H1 (cell line): ENCODE results near the gene NBAS. TPM values are rescaled to one million over a fixed set of nuclear protein-coding genes. Genes with fewer than 3 reads are reported as not detected.

Experiments used
- CTCF ChIA-PET: fragments of 300-600 bp; sonication (Branson Sonifier 250); formaldehyde crosslinking; loops from one replicate; lab custom pipeline; 2021; ENCODE audit not compliant: partially characterized antibody; lab: Charles Lee
- POLR2A ChIA-PET: fragments of 300-600 bp; sonication (Branson Sonifier 250); formaldehyde crosslinking; loops from one replicate; lab custom pipeline; 2021; ENCODE audit warnings: inconsistent platforms; ENCODE audit not compliant: partially characterized antibody; lab: Charles Lee
- DNase-seq, 2 experiments: peaks; one replicate each; pipeline versions ENCODE4 v3.0.0 to v3.0.0-alpha.2; 2010 to 2022; ENCODE audit warnings: low spot score in 2 of 2, low read depth in 1 of 2, mixed read lengths in 1 of 2
- FAIRE-seq: peaks from 2 replicates; lab custom pipeline; 2011; peaks lifted over from hg19 to GRCh38; lab: Jason Lieb, UNC
- H2AFZ ChIP-seq: 2 replicates; pipeline ENCODE4 v1.8.1; 2012; ENCODE audit warnings: low read length, inconsistent platforms
- H2AK5ac ChIP-seq: 2 replicates; pipeline ENCODE4 v1.6.1; 2013; ENCODE audit warnings: low read depth, low read length
- H2BK120ac ChIP-seq: replicated peaks from 2 replicates; pipeline ENCODE3; 2013; ENCODE audit warnings: low read depth, low read length, inconsistent platforms
- H2BK12ac ChIP-seq: 2 replicates; pipeline ENCODE4 v1.6.1; 2013; ENCODE audit warnings: low read depth, low read length
- H2BK15ac ChIP-seq: 2 replicates; pipeline ENCODE4 v1.6.1; 2013; ENCODE audit warnings: low read length
- H2BK20ac ChIP-seq: 2 replicates; pipeline ENCODE4 v1.6.1; 2013; ENCODE audit warnings: low read length
- H2BK5ac ChIP-seq: 2 replicates; pipeline ENCODE4 v1.6.1; 2013; ENCODE audit warnings: low read depth, low read length
- H3K14ac ChIP-seq: 2 replicates; pipeline ENCODE4 v1.6.1; 2013; ENCODE audit warnings: inconsistent platforms; ENCODE audit not compliant: insufficient read length
- H3K18ac ChIP-seq: 2 replicates; pipeline ENCODE4 v1.6.1; 2013; ENCODE audit warnings: low read length; ENCODE audit errors: extremely low read depth
- H3K23ac ChIP-seq: 2 replicates; pipeline ENCODE4 v1.6.1; 2013; ENCODE audit warnings: inconsistent platforms; ENCODE audit not compliant: insufficient read length
- H3K23me2 ChIP-seq: 2 replicates; pipeline ENCODE4 v1.6.1; 2013; ENCODE audit warnings: low read depth, low read length
- H3K27ac ChIP-seq: 2 replicates; pipeline ENCODE4 v1.6.1; 2011; ENCODE audit warnings: low read depth, low read length, inconsistent platforms
- H3K27me3 ChIP-seq, 4 experiments: replicated peaks in 1 of 4; 1 replicate in 1 of 4; 2 replicates in 3 of 4; pipeline versions ENCODE4 v1.6.1 to v1.8.1; 2011 to 2013; ENCODE audit warnings: low read length in 3 of 4, mild to moderate bottlenecking in 3 of 4, inconsistent platforms in 2 of 4, mixed read lengths in 2 of 4, moderate library complexity in 1 of 4; ENCODE audit not compliant: control insufficient read depth in 3 of 4, insufficient read depth in 3 of 4; ENCODE audit errors: extremely low read depth in 1 of 4
- H3K36me3 ChIP-seq, 4 experiments: 2 replicates each; pipeline versions ENCODE4 v1.6.1 to v1.8.1; 2011 to 2013; ENCODE audit warnings: mild to moderate bottlenecking in 4 of 4, low read length in 3 of 4, moderate library complexity in 2 of 4, control low read depth in 1 of 4, inconsistent platforms in 1 of 4; ENCODE audit not compliant: insufficient read depth in 4 of 4, control insufficient read depth in 2 of 4
- H3K4ac ChIP-seq: replicated peaks from 2 replicates; pipeline ENCODE3; 2013; ENCODE audit warnings: low read length, low read depth, mixed read lengths, inconsistent platforms; ENCODE audit not compliant: insufficient read length
- H3K4me1 ChIP-seq, 4 experiments: replicated peaks in 1 of 4; 1 replicate in 1 of 4; 2 replicates in 3 of 4; pipeline versions ENCODE4 v1.6.1 to v1.8.1; 2011 to 2013; ENCODE audit warnings: low read length in 3 of 4, inconsistent platforms in 2 of 4, mixed read lengths in 1 of 4; ENCODE audit not compliant: insufficient read depth in 4 of 4, control insufficient read depth in 3 of 4
- H3K4me2 ChIP-seq, 2 experiments: 2 replicates each; pipeline versions ENCODE4 v1.6.1 to v1.8.1; 2011 to 2013; ENCODE audit warnings: low read depth in 2 of 2, low read length in 2 of 2, control low read depth in 1 of 2, inconsistent platforms in 1 of 2, mild to moderate bottlenecking in 1 of 2; ENCODE audit not compliant: insufficient read depth in 1 of 2
- H3K4me3 ChIP-seq, 4 experiments: fragments of 200-600, 300-600 bp in 1 of 4; sonication (generic), shearing (Covaris generic), sonication (Bioruptor Twin) in 1 of 4; 2 replicates each; pipeline versions ENCODE4 v1.5.1 to v1.8.1; 2011 to 2016; ENCODE audit warnings: low read length in 4 of 4, low read depth in 3 of 4, control low read depth in 2 of 4, inconsistent platforms in 2 of 4, mild to moderate bottlenecking in 2 of 4, mixed read lengths in 1 of 4, moderate library complexity in 1 of 4; ENCODE audit not compliant: insufficient read depth in 2 of 4; ENCODE audit errors: extremely low read depth in 1 of 4
- H3K56ac ChIP-seq: replicated peaks from 2 replicates; pipeline ENCODE3; 2013; ENCODE audit warnings: low read depth, mild to moderate bottlenecking, mixed read lengths, low read length, inconsistent platforms; ENCODE audit not compliant: insufficient read length
- H3K79me1 ChIP-seq: 2 replicates; pipeline ENCODE4 v1.6.1; 2013; ENCODE audit warnings: low read depth, low read length, control low read depth
- H3K79me2 ChIP-seq, 2 experiments: 2 replicates each; pipeline versions ENCODE4 v1.6.1 to v1.8.1; 2012 to 2013; ENCODE audit warnings: low read length in 2 of 2, mild to moderate bottlenecking in 2 of 2, inconsistent platforms in 1 of 2; ENCODE audit not compliant: insufficient read depth in 2 of 2, control insufficient read depth in 1 of 2
- H3K9ac ChIP-seq, 4 experiments: replicated peaks in 1 of 4; 1 replicate in 1 of 4; 2 replicates in 3 of 4; pipeline versions ENCODE4 v1.6.1 to v1.8.1; 2011 to 2013; ENCODE audit warnings: low read depth in 3 of 4, low read length in 3 of 4, control low read depth in 2 of 4, mild to moderate bottlenecking in 2 of 4, moderate library complexity in 2 of 4, inconsistent platforms in 1 of 4; ENCODE audit errors: extremely low read depth in 1 of 4
- H3K9me3 ChIP-seq, 2 experiments: 2 replicates each; pipeline versions ENCODE4 v1.6.1 to v1.8.1; 2012 to 2013; ENCODE audit warnings: mild to moderate bottlenecking in 2 of 2, moderate library complexity in 2 of 2, control low read depth in 1 of 2, inconsistent platforms in 1 of 2, low read depth in 1 of 2, low read length in 1 of 2, mixed read lengths in 1 of 2; ENCODE audit not compliant: insufficient read depth in 2 of 2
- H4K20me1 ChIP-seq, 2 experiments: replicated peaks in 1 of 2; 2 replicates each; pipeline versions ENCODE3 to v1.8.1; 2011 to 2013; ENCODE audit warnings: inconsistent platforms in 2 of 2, low read length in 2 of 2, mild to moderate bottlenecking in 1 of 2; ENCODE audit not compliant: insufficient read depth in 2 of 2, control insufficient read depth in 1 of 2
- H4K5ac ChIP-seq: 2 replicates; pipeline ENCODE4 v1.6.1; 2013; ENCODE audit warnings: low read length, low read depth, mixed read lengths, inconsistent platforms; ENCODE audit not compliant: insufficient read length
- H4K8ac ChIP-seq: 2 replicates; pipeline ENCODE4 v1.8.0; 2013; ENCODE audit warnings: mild to moderate bottlenecking, moderate library complexity, low read length, inconsistent platforms; ENCODE audit not compliant: insufficient read depth; ENCODE audit errors: extremely low read depth
- H4K91ac ChIP-seq: replicated peaks from 2 replicates; pipeline ENCODE3; 2013; ENCODE audit warnings: low read length, mixed read lengths, inconsistent platforms; ENCODE audit not compliant: insufficient read length
- BCL11A ChIP-seq, 2 experiments: IDR thresholded peaks; one replicate each; pipeline ENCODE4 v1.6.1; 2011; ENCODE audit warnings: low read depth in 2 of 2, low read length in 2 of 2, mild to moderate bottlenecking in 2 of 2
- CHD2 ChIP-seq: IDR thresholded peaks from 2 replicates; pipeline ENCODE4 v1.6.1; 2012; ENCODE audit warnings: low read length, improper control_type of control experiment
- E2F6 ChIP-seq: IDR thresholded peaks from 2 replicates; pipeline ENCODE4 v1.6.1; 2012; ENCODE audit warnings: inconsistent platforms
- EGR1 ChIP-seq: IDR thresholded peaks from 2 replicates; pipeline ENCODE4 v1.6.1; 2011; ENCODE audit warnings: low read depth, low read length, borderline replicate concordance
- SAP30 ChIP-seq: fragments of 300-600 bp; sonication (generic); IDR thresholded peaks from 2 replicates; pipeline ENCODE4 v1.7.1; 2012; ENCODE audit warnings: low read length, moderate library complexity, mild to moderate bottlenecking, inconsistent platforms; ENCODE audit not compliant: insufficient read depth, insufficient replicate concordance
- SIRT6 ChIP-seq: IDR thresholded peaks from one replicate; pipeline ENCODE4 v1.7.1; 2012; ENCODE audit warnings: low read length, inconsistent platforms
- SP2 ChIP-seq: IDR thresholded peaks from 2 replicates; pipeline ENCODE4 v1.6.1; 2012; ENCODE audit warnings: mild to moderate bottlenecking, low read length, inconsistent platforms
- SUZ12 ChIP-seq: fragments of 200-600 bp; sonication (generic); IDR thresholded peaks from 2 replicates; pipeline ENCODE4 v1.6.1; 2012; ENCODE audit warnings: mild to moderate bottlenecking, inconsistent platforms, low read length, moderate library complexity, mixed read lengths
- TAF7 ChIP-seq: optimal IDR thresholded peaks from 2 replicates; pipeline ENCODE3; 2011; ENCODE audit warnings: low read depth, mild to moderate bottlenecking, inconsistent platforms, low read length, moderate library complexity, borderline replicate concordance
- ZNF274 ChIP-seq: IDR thresholded peaks from 2 replicates; pipeline ENCODE4 v1.7.0; 2012; ENCODE audit warnings: low read length, borderline replicate concordance; ENCODE audit errors: extremely low read depth
- WGBS, 2 experiments: shearing (Covaris generic) in 1 of 2; methylation state at CpG; one replicate each; pipeline versions ENCODE4 v1.1.6 to v1.1.7; 2013 to 2015; ENCODE audit warnings: low lambda C conversion rate in 2 of 2, mixed read lengths in 2 of 2, inconsistent platforms in 1 of 2, low coverage in 1 of 2, missing lambda C conversion rate in 1 of 2; ENCODE audit not compliant: insufficient replicate concordance in 2 of 2, insufficient coverage in 1 of 2, insufficient read length in 1 of 2; ENCODE audit errors: extremely low coverage in 1 of 2, missing lambda C conversion rate in 1 of 2; 5-methylcytosine and 5-hydroxymethylcytosine counted together
- polyA plus RNA-seq, 7 experiments: library from polyadenylated mRNA; depleted of rRNA in 3 of 7; stranded (reverse) in 5 of 7; unstranded in 2 of 7; fragments of >200 nt in 5 of 7; fragments of 200-250 nt in 2 of 7; gene quantifications; 1 replicate in 5 of 7; 2 replicates in 1 of 7; 4 replicates in 1 of 7; pipeline versions ENCODE4 v1.2.1 to v1.2.3, GENCODE V29; 2011 to 2013; ENCODE audit warnings: missing spikeins in 2 of 7, mixed read lengths in 2 of 7
- total RNA-seq: library from RNA; stranded (reverse); fragmentation: NEBNext Ultra II Directional; extraction: Animal tissue kit (Norgen Biotek cat#: 25700); gene quantifications from 2 replicates; pipeline ENCODE4 v1.2.1, GENCODE V29; 2021

NBAS gene
- total and polyA plus RNA-seq, 2 of the 8 experiments (the other 6 are each of a cell fraction or from before 2014, with no cell fraction given) = 19.6 to 34.8 TPM

DNA sequence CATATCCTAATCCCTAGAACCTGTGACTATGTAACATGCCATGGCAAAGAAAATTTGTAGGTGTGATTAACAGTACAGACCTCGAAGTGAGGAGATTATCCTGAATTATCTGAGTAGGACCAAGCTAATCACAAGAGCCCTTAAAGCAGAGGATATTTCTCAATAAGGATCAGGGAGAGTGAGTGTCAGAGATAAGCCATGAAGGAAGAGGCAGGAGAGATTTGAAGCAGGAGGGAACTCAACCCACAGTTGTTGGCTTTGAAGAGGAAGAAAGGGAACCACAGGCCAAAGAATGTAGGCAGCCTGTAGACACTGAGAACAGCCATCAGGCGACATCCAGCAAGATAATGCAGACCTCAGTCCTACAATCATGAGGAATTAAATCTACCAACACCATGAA lies 229.3 kb downstream of the NBAS start:
- H3K4me1 ChIP-seq = peaks cover 0 to 2% (median 0%) of the 10 kb centered on the region in 4 experiments; a peak in 1 of 7 replicates
- no peak overlapping the region for H3K27ac ChIP-seq
- no peaks in the 10 kb centered on the region for H3K79me2 ChIP-seq
- no peak overlapping the region for H2BK120ac ChIP-seq
- H2BK20ac ChIP-seq = no peak overlapping the region
- CTCF ChIA-PET = no interaction called here
- H2BK15ac ChIP-seq = no peak overlapping the region
- H3K23me2 ChIP-seq = no peaks in the 10 kb centered on the region
- H2BK5ac ChIP-seq = no peak overlapping the region
- H3K4me3 ChIP-seq = no peak overlapping the region
- WGBS, 2 experiments = 98% methylated on average over 2 of the region's 2 CpGs; no CpG with 5 or more reads in 1 of the 2 experiments
- no peak for FAIRE-seq
- TF ChIP-seq CHD2 (no peak), TAF7 (no peak), ZNF274 (no peak), EGR1 (no peak), SP2 (no peak), SAP30 (no peak), BCL11A (IDR thresholded peaks at IDR 0.05; ENCODE audit: low read depth in 2 of 2, low read length in 2 of 2) (no peak), E2F6 (no peak), SUZ12 (no peak), SIRT6 (no peak)
- TF ChIP-seq, all 59 proteins: peak for 0
- Histone ChIP-seq H3K36me3 (no peaks in the 10 kb centered on the region), H3K79me1 (no peaks in the 10 kb centered on the region), H3K14ac (no peak overlapping the region), H2AK5ac (no peak overlapping the region), H3K4me2 (no peak overlapping the region), H2BK12ac (no peak overlapping the region), H3K56ac (no peak overlapping the region), H3K9me3 (no peaks in the 10 kb centered on the region), H4K8ac (no peak overlapping the region), H3K4ac (no peak overlapping the region), H3K23ac (no peak overlapping the region), H4K91ac (no peak overlapping the region), H2AFZ (no peak overlapping the region), H4K5ac (no peak overlapping the region), H3K9ac (no peak overlapping the region), H3K18ac (no peak overlapping the region), H3K27me3 (no peaks in the 10 kb centered on the region), H4K20me1 (no peaks in the 10 kb centered on the region)
- DNase-seq = no peak
- POLR2A ChIA-PET = no interaction called here
